Natural killer cell (primary cell): ENCODE results near the gene CCDC102B. TPM values are rescaled to one million over a fixed set of nuclear protein-coding genes. Genes with fewer than 3 reads are reported as not detected.

Experiments
- ATAC-seq, 3 donors: fragments of 150-1000 bp in 2 of 3; fragments of 200-7000 bp in 1 of 3; cut with Tn5 transposase; 1 replicate in 1 of 3; 2 replicates in 2 of 3; pipeline ENCODE4 v1.10.0; 2021; ENCODE audit warnings: mild to moderate bottlenecking in 2 of 3, moderate library complexity in 2 of 3
- DNase-seq, 2 donors: peaks; one replicate each; pipeline versions ENCODE4 v3.0.0 to v3.0.0-alpha.2; 2013 to 2021; ENCODE audit warnings: mixed read lengths in 1 of 2
- H3K27ac ChIP-seq: one replicate; pipeline ENCODE4 v1.5.1; 2013; ENCODE audit warnings: mild to moderate bottlenecking, low read length
- H3K27me3 ChIP-seq: one replicate; pipeline ENCODE4 v1.6.1; 2013; ENCODE audit warnings: low read length; ENCODE audit not compliant: control insufficient read depth, insufficient read depth
- H3K36me3 ChIP-seq: one replicate; pipeline ENCODE4 v1.6.1; 2013; ENCODE audit warnings: low read length; ENCODE audit not compliant: control insufficient read depth, insufficient read depth
- H3K4me1 ChIP-seq: one replicate; pipeline ENCODE4 v1.6.1; 2013; ENCODE audit warnings: low read length; ENCODE audit not compliant: control insufficient read depth, insufficient read depth
- H3K4me3 ChIP-seq: one replicate; pipeline ENCODE4 v1.5.1; 2013; ENCODE audit warnings: low read length
- H3K9me3 ChIP-seq: one replicate; pipeline ENCODE4 v1.6.1; 2013; ENCODE audit warnings: low read length; ENCODE audit not compliant: control insufficient read depth, insufficient read depth
- H3K27ac Mint-ChIP-seq, 2 donors: one replicate each; pipeline ENCODE4 v1.8.0; 2022; ENCODE audit warnings: mild to moderate bottlenecking in 2 of 2, mixed read lengths in 2 of 2, moderate library complexity in 1 of 2
- H3K27me3 Mint-ChIP-seq, 2 donors: one replicate each; pipeline ENCODE4 v1.8.0; 2022; ENCODE audit warnings: low read depth in 2 of 2, mixed read lengths in 2 of 2
- H3K36me3 Mint-ChIP-seq: one replicate; pipeline ENCODE4 v1.8.0; 2022; ENCODE audit warnings: mixed read lengths
- H3K4me1 Mint-ChIP-seq, 2 donors: one replicate each; pipeline ENCODE4 v1.8.0; 2022; ENCODE audit warnings: mixed read lengths in 2 of 2
- H3K4me3 Mint-ChIP-seq: one replicate; pipeline ENCODE4 v1.8.0; 2022; ENCODE audit warnings: mild to moderate bottlenecking, moderate library complexity, mixed read lengths
- H3K9me3 Mint-ChIP-seq, 2 donors: one replicate each; pipeline ENCODE4 v1.8.0; 2022; ENCODE audit warnings: mixed read lengths in 2 of 2
- CTCF ChIP-seq: fragments of 200-600 bp; IDR thresholded peaks from one replicate; pipeline ENCODE4 v1.8.0; 2022; ENCODE audit warnings: antibody characterized with exemption
- WGBS: methylation state at CpG from one replicate; pipeline ENCODE4 v1.1.7; 2013; ENCODE audit warnings: missing lambda C conversion rate; ENCODE audit not compliant: insufficient coverage; 5-methylcytosine and 5-hydroxymethylcytosine counted together
- intact Hi-C: fragments of 100-400 bp; cut with micrococcal nuclease; formaldehyde crosslinking; loops from one replicate; pipeline ENCODE4 v1.14.2; 2022
- total RNA-seq, 4 donors: library from RNA; stranded (reverse); fragments of 120-200 nt in 1 of 4; gene quantifications; one replicate each; pipeline versions ENCODE4 v1.2.3 to v1.2.4, GENCODE V29; 2013 to 2022

Gene CCDC102B
- total RNA-seq, 3 donors from 2014 or later (not counting 1 experiment from before 2014, with no cell fraction given): 6.9 to 9.9 (median 8.9) TPM

GRCh38 chr18:68915061-68915460 lies 117.2 kb downstream of the CCDC102B start:
- H3K9me3 Mint-ChIP-seq: peaks cover 4 to 15% of the 10 kb centered on the region in 2 donors
- Histone ChIP-seq H3K4me3 (no peak overlapping the region), H3K36me3 (no peaks in the 10 kb centered on the region), H3K27ac (no peak overlapping the region), H3K27me3 (no peaks in the 10 kb centered on the region), H3K9me3 (no peaks in the 10 kb centered on the region), H3K4me1 (no peaks in the 10 kb centered on the region)
- H3K27me3 Mint-ChIP-seq: no peaks in the 10 kb centered on the region
- ATAC-seq (no peak), DNase-seq (no peak)
- 100% methylated on average over 2 of the region's 2 CpGs for WGBS
- H3K4me3 Mint-ChIP-seq: no peak overlapping the region
- H3K36me3 Mint-ChIP-seq: no peaks in the 10 kb centered on the region
- peaks cover 0 to 5% of the 10 kb centered on the region in 2 donors for H3K4me1 Mint-ChIP-seq
- TF ChIP-seq CTCF: no peak
- intact Hi-C loops: no loop called here
- no peak overlapping the region for H3K27ac Mint-ChIP-seq

DNA sequence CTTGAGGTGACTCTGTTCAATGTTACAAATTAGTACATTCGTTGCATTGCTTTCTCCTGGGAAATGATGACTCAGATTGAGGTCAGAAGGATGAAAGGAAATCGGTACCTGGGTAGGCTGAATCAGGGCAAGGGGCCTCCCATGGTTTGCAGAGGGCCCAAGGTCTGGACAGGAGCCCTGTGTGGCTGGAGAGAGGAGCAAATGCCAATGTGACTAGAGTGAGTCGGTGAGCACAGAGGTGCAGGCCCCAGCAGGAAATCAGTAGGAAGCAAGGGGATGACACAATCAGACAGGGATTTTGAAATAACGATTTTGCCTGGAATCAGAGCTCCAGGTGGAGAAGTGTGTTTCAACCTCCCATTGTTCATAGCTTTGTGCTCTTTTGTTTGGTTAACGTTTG lies 118.9 kb downstream of the CCDC102B start:
- intact Hi-C loops: no loop called here
- H3K27ac Mint-ChIP-seq: no peak overlapping the region
- Histone ChIP-seq H3K27me3 (no peaks in the 10 kb centered on the region), H3K9me3 (no peaks in the 10 kb centered on the region), H3K4me3 (no peak overlapping the region), H3K27ac (no peak overlapping the region), H3K36me3 (no peaks in the 10 kb centered on the region), H3K4me1 (no peaks in the 10 kb centered on the region)
- peaks cover 2 to 10% of the 10 kb centered on the region in 2 donors for H3K9me3 Mint-ChIP-seq
- H3K4me1 Mint-ChIP-seq: peaks cover 0 to 5% of the 10 kb centered on the region in 2 donors
- H3K36me3 Mint-ChIP-seq: no peaks in the 10 kb centered on the region
- H3K27me3 Mint-ChIP-seq: no peaks in the 10 kb centered on the region
- ATAC-seq: no peak
- H3K4me3 Mint-ChIP-seq: no peak overlapping the region
- TF ChIP-seq CTCF: no peak
- no peak for DNase-seq
- 72% methylated on average over 5 of the region's 5 CpGs for whole genome bisulfite sequencing

DNA sequence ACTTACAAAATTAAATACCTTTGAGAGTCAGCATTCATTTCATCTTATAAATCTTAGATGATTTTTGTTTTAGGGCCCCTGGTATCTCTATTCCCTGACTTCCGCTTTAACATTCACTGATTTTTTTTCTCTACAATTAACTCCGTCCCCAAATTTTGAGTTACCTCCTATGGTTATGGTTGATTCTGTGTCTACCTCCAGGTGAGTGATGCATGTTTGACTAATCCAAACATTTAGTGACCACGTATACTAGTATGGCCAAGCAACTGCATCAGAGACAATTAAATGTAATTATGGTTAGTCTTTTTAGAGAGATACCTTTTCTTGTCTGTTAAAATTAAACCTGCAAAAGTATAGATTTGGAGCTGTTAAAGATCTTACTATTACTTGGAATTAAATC lies 120.3 kb downstream of the CCDC102B start:
- Histone ChIP-seq H3K36me3 (no peaks in the 10 kb centered on the region), H3K4me3 (no peak overlapping the region), H3K27ac (no peak overlapping the region), H3K9me3 (no peaks in the 10 kb centered on the region), H3K4me1 (no peaks in the 10 kb centered on the region), H3K27me3 (no peaks in the 10 kb centered on the region)
- TF ChIP-seq CTCF: no peak
- ATAC-seq: no peak
- 89% methylated on average over 1 of the region's 3 CpGs for WGBS
- Mint-ChIP-seq H3K9me3 (peaks cover 2 to 10% of the 10 kb centered on the region in 2 donors), H3K4me3 (no peak overlapping the region), H3K4me1 (peaks cover 0 to 5% of the 10 kb centered on the region in 2 donors), H3K36me3 (no peaks in the 10 kb centered on the region), H3K27ac (no peak overlapping the region), H3K27me3 (no peaks in the 10 kb centered on the region)
- no peak for DNase-seq
- intact Hi-C loops: no loop called here

DNA sequence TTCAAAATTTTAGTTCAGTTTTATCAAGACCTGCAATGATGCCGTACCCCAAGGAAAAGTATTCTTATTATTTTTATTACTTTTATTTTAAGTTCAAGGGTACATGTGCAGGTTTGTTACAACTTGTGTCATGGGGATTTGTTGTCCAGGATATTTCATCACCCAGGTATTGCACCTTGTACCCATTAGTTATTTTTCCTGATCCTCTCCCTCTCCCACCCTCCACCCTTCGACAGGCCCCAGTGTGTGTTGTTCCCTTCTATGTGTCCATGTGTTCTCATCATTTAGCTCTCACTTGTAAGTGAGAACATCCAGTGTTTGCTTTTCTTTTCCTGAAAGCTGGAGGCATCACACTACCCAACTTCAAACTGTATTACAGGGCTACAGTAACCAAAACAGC lies 122.0 kb downstream of the CCDC102B start:
- Mint-ChIP-seq H3K27me3 (no peaks in the 10 kb centered on the region), H3K27ac (no peak overlapping the region), H3K4me3 (no peak overlapping the region), H3K36me3 (no peaks in the 10 kb centered on the region), H3K4me1 (no peaks in the 10 kb centered on the region), H3K9me3 (peaks cover 2 to 8% of the 10 kb centered on the region in 2 donors)
- no peak for ATAC-seq
- H3K4me3 ChIP-seq: no peak overlapping the region
- intact Hi-C loops: no loop called here
- 90% methylated on average over 1 of the region's 2 CpGs for WGBS
- no peaks in the 10 kb centered on the region for H3K36me3 ChIP-seq
- no peak for DNase-seq
- H3K9me3 ChIP-seq: no peaks in the 10 kb centered on the region
- no peak overlapping the region for H3K27ac ChIP-seq
- TF ChIP-seq CTCF: no peak
- no peaks in the 10 kb centered on the region for H3K4me1 ChIP-seq
- no peaks in the 10 kb centered on the region for H3K27me3 ChIP-seq
